ENCODE data around the gene PFDN5.

DNA sequence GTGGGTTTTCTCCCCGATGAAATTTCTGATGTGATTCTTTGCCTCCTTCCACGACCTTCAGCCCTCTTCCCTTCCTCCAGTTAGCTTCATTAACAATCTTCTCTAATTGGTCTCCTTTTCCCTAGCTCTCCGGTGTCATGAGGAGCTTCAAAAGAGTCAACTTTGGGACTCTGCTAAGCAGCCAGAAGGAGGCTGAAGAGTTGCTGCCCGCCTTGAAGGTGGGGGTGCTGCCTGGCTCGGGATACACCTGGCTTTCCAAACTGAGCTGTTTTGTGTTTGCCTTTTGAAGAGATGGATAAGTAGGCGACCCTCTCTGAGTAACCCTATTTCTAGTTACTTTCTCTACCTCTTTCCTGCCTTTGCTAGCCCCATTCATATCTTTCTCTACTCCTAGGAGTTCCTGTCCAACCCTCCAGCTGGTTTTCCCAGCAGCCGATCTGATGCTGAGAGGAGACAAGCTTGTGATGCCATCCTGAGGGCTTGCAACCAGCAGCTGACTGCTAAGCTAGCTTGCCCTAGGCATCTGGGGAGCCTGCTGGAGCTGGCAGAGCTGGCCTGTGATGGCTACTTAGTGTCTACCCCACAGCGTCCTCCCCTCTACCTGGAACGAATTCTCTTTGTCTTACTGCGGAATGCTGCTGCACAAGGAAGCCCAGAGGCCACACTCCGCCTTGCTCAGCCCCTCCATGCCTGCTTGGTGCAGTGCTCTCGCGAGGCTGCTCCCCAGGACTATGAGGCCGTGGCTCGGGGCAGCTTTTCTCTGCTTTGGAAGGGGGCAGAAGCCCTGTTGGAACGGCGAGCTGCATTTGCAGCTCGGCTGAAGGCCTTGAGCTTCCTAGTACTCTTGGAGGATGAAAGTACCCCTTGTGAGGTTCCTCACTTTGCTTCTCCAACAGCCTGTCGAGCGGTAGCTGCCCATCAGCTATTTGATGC is 26.4 kb upstream of the PFDN5 start:
- TF ChIP-seq, protein P1, sequence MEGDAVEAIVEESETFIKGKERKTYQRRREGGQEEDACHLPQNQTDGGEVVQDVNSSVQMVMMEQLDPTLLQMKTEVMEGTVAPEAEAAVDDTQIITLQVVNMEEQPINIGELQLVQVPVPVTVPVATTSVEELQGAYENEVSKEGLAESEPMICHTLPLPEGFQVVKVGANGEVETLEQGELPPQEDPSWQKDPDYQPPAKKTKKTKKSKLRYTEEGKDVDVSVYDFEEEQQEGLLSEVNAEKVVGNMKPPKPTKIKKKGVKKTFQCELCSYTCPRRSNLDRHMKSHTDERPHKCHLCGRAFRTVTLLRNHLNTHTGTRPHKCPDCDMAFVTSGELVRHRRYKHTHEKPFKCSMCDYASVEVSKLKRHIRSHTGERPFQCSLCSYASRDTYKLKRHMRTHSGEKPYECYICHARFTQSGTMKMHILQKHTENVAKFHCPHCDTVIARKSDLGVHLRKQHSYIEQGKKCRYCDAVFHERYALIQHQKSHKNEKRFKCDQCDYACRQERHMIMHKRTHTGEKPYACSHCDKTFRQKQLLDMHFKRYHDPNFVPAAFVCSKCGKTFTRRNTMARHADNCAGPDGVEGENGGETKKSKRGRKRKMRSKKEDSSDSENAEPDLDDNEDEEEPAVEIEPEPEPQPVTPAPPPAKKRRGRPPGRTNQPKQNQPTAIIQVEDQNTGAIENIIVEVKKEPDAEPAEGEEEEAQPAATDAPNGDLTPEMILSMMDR (IDR thresholded peaks at IDR 0.05), result no peak
- no peak for TF ChIP-seq POLR2A (IDR thresholded peaks at IDR 0.05)
